ENCODE measurements around the gene ATP10A.

GRCh38 chr15:25802285-25802830 is 60.8 kb downstream of the ATP10A start:
- TF ChIP-seq CTCF (IDR thresholded peaks at IDR 0.05) (no peak), POLR2AphosphoS5 (IDR thresholded peaks at IDR 0.05) (no peak), POLR2A (IDR thresholded peaks at IDR 0.05) (no peak)
